GM18858 (cell line): Measurements from ENCODE around the gene PDIK1L.

Experiments
- ATAC-seq: cut with Tn5 transposase; IDR thresholded peaks from one replicate; pipeline ENCODE4 v1.9.1; 2021; ENCODE audit not compliant: unreplicated experiment

PDIK1L gene

DNA sequence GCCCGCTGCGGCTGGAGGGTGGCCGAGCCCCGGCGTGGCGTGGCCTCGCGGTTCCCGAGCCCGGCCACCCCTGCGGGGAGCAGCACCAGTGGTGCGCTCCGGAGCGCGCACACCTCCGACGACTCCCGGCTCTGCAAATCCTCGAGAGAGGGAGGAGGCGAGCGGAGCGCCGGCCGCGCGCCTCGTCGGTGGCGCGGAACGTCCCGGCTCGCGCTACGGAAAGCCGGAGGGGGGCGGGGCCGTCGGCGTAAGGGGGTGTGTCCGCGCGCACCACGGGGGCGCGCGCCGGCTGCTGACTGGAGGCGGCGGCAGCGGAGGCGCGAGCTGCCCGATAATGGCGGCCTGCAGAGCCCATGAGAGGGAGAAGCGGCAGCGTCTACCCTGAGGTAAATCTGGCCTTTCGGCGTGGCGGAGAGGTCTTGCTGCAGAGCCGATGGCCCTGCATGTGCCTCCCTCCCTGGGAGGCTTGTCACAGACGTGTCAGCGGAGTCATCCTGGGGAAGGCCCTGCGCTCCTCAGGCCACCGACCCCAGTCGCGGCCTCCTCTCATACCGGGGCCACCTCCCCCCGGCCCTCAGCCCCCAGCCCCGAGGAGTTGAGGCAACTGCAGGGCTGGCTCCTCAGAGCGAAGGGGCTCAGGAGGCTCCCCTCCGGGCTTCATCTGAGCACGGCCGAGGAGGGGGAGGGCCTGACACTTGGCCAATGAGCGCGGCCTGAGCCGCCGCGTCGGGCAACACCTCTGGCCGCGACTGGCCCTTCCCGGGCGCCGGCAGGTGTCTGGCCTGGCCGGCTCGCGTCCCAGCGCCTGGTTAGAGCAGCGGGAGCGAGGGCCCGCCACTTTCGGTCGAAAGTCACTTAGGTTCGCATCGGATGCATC is at the start of gene PDIK1L:
Gene PDIK1L (plus strand): TSS at position 295 of the 877 bp plus-strand sequence. CDS start 2,485 bp downstream, outside the sequence.
- peak; percentile 44 for ATAC-seq

DNA sequence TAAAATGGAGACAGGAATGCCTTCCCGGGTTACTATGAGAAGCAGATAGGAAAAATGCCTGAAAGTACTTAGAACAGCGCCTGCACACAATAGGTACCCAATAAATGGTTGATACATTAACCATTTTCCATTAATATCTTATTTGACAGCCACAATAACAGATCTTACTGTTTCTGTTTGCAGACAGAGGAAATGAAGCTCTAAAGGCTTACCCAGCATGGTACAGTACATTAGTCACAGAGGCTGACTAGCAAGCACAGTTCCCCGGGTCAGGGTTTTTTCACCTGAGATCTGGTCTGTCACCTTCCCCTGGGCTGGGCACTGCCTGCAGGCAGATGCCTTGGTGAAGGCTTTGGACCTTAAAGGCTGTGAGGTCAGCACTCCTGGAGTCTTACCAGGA is 47.1 kb upstream of the PDIK1L start:
- no peak for ATAC-seq

DNA sequence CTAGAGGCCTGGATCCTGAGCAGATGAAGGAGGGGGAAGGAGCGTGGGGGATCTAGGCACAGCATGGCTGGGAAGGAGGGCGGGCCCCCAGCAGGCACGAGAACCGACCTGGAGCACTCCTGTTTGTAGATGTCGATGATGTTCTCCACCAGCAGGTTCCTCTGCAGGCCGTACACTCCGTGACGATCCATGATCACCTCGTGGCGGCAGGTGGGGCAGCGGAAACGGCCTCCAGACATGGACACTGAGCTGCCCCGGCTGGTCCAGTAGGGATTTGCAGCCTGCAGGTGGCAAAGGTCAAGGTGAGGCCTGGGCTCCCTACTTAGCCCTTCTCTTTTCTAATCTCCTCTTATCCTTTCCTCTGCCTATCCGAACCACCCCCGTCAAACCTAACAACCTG is 45.5 kb upstream of the PDIK1L start:
- ATAC-seq = no peak

DNA sequence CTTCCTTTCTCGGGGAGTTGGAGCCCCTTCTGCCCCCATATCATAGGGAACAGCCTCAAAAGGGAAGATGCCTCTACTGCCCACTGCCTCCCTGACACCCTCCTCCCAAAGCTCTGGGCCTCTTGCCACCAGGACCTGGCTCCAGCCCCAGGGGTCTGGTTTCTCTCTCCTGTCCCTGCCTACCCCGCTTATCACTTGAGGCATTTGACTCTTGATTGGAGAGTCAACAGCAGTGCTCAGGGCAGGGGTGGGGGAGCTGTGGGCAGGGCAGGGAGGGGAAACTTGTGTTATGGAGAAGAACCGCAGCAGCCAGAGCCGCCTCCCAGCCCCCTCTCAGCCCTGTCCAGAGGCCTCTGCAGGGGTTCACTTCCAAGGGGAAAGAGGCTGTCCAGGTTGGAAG is 44.8 kb upstream of the PDIK1L start:
- no peak for ATAC-seq

GRCh38 chr1:26067432-26067911 is 44.2 kb upstream of the PDIK1L start, which contains the start of gene TRIM63:
Gene TRIM63, minus strand, starts transcription at chr1:26067630. Its CDS starts 136 bp downstream, at chr1:26067494.
- no peak for ATAC-seq

DNA sequence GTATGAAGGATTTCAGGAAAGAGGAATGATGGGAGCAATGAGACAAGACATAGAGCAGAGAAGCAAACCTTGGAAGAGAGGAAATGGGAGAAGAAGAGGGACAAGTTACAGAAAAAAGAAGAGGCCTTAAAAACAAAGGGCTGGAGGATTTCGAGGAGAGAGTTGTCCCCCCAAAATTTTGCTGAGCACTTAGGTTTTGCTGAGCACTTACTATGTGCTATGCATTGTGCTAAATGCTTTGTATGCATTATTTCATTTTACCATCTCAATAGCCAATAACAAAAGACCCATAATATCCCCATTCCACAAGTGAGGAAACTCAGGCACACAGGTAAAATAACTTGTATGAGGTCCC is 41.7 kb upstream of the PDIK1L start:
- no peak for ATAC-seq

DNA sequence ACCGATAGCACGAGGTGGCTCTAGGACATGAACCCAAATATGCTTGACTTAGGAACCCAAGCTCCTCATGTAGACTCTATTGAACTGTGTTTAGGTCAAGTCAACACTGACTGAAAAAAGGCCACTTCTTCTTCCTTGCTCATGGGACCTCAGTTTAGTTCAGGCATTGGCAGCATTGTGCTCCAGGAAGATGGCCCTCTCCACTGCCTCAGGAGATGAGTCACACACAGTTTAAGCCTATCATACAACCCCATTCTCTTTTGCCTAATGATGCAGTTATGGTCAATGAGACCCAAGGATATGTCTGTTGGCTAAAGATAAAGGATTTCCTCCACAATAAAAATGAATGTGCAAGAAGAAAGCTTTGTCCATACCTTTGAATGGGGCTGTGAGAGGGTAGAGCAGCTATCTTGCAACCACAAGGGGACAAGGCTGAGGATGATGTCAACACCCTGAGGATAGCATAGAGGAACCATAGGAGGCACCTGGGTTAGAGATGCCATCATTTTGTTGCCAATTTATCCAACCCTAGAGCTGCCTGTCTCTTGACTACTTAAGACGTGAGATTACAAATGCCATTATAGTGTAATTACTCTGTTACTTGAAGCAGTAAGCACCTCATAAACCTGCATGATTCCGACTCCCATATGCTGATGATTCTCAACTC is 41.2 kb upstream of the PDIK1L start:
- ATAC-seq = no peak

DNA sequence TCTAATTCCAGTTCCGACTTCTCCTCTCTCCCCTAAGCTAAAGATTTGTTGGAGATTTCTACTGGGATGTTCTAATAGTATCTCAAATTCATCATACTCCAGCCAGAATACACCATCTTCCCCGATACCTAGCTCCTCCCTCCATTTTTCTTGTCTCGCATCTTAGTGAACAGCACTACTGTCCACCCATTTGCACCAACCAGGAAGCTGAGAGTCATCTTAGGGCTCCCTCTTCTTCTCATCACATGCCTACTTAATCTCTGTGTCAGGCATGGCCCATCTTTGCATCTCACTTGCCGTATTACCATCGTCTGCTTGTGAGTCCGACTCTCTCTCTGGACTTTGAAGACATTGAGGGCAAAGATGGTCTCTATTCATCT is 40.7 kb upstream of the PDIK1L start:
- ATAC-seq = no peak

DNA sequence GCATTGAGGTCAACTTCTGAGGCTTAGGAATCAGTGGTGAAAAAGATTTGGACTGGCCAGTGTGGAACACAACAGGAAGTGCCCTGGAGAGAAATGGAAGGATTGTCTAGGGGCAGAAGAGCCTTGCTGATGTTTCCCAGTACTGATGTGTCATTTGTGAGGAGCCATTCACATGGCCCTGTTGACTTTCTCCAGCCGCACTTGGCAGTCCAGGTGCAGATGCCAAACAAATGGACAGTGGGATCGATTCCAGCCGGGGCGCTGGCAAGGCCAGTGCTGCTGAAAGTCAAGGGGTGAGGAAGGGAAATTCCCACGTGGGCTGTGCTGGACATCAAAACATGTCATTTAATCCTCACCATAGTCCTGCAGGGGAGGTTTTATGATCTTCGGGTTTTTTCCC is 39.3 kb upstream of the PDIK1L start:
- no peak for ATAC-seq

- ATAC-seq = no peak
Observed at GRCh38 chr1:26075421-26076144, 36.0 kb upstream of the PDIK1L start.

- no peak for ATAC-seq
Observed at GRCh38 chr1:26077524-26077923, 34.1 kb upstream of the PDIK1L start.

DNA sequence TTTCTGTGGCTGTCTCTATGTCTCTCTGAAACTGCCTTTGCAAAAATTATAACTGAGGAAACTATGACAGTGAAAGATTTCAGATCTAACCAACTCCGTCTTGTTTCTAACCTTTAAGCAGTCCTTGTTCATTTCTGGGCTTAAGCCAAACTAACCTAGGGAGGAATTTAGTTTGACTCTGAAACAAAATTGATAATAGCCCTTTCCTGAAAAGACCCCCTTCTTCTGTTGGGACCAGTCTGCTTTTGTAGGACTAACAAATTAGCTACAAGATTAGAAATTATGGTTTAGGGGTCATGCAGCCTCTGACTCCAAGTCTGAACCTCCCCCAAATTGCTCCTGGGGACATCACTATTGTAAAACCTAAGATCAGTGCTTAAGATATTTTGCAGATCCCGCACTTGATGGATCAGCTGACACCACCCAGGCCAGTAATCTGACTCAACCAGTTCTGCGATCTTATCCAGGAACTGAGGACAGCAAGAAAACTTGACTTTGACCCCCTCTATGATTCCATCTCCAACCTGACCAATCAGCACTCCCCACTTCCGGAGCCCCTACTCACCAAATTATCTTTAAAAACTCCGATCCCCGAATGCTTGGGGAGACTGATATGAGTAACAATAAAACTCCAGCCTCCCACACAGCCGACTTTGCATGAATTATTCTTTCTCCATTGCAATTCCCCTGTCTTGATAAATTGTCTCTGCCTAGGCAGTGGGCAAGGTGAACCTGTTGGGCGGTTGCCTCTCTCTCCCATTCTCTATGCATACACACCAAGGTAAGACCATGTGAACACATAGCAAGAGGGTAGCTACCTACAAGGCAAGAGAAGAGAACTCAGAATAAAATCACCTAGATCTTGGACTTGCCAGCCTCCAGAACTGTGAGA is 33.1 kb upstream of the PDIK1L start:
- no peak for ATAC-seq

- ATAC-seq = no peak
Observed at GRCh38 chr1:26079178-26079563, 32.5 kb upstream of the PDIK1L start.

DNA sequence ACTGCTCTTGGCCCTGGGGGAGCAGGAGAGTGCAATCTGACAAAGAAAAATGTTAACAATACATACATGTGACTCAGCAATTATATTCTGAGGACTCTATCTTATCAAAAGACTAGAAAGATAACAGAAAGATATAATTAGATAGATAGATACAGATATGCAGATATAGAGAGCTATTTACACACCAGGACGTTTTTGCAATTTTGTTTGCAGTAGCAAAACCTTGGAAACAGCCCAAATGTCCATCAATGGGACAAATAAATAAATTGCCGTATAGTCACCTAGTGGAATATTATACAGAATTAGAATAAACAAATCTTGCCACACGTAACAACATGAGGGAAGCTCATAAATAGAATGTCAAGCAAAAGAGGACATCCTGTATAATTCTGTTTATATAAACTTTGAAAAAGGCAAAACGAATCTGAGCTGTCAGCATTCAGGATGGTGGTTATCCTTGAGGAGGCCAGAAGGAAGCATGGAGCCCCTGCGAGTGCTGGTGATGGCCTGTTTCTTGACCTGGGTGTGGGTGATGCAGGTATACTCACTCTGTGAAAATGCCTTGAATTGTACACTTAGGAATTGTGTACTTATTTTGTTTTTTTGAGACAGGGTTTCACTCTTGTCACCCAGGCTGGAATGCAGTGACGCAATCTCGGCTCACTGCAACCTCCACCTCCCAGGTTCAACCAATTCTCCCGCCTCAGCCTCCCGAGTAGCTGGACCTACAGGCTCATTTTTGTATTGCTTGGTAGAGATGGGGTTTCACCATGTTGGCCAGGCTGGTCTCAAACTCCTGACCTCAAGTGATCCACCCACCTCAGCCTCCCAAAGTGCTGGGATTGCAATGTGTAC is 31.4 kb upstream of the PDIK1L start:
- ATAC-seq = no peak

GRCh38 chr1:26081267-26082019 is 30.2 kb upstream of the PDIK1L start:
- no peak for ATAC-seq

DNA sequence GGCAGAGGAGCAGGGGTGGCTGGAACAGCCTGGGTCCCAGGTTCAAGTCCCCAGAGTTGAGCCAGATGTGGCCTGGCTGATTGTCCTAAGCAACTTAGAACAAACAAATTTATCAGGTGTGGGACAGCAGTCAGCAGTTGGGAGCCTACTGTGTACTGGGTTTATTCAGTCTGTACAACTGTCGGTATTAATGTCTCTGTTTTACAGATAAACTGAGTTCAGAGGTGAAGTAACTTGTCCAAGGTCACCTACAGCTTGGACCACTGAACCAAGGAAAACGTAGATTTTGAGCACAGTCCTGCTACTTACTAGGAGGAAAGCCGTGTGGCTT is 29.6 kb upstream of the PDIK1L start:
- no peak for ATAC-seq

DNA sequence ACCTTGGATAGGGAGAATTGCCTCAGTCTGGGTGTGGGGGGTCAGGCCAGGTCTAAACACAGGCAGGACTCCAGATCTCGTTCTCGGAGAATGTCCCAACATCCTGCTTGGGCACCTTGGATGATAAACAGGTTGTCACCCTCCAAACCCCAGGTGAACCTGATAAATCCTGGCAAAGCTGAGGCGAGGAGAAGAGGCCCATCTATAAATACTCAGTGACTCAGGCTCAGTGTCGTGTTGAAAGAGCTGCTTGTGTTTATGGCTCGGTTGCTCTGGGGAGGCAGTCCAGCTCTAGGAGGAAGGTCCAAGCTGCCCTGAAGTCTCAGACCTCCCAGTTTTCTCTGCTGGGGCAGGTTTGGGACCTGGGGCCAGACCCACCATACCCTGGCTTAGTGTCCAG is 28.4 kb upstream of the PDIK1L start:
- ATAC-seq = no peak

DNA sequence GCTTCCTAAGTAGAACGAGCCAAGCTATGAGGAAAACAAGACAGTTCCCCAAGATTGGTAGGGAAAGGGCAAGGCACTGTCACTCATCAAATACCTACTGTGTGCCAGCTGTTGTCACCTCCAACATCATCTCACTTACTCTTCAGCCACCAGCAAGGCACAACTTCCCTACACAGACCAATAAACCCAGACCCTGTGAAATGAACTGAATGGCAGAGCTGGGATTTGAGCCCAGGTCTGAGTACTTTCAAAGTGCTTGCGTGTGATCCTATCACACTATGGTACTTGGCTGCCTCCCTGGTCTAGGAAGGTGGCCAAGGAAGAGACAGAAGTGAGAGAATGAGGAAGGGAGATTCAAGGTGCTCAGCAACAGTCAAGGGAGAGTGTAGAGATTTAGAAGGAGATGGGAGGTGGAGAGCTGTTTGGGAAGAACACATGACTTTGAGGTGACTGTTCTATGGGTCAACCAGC is 27.5 kb upstream of the PDIK1L start:
- no peak for ATAC-seq

DNA sequence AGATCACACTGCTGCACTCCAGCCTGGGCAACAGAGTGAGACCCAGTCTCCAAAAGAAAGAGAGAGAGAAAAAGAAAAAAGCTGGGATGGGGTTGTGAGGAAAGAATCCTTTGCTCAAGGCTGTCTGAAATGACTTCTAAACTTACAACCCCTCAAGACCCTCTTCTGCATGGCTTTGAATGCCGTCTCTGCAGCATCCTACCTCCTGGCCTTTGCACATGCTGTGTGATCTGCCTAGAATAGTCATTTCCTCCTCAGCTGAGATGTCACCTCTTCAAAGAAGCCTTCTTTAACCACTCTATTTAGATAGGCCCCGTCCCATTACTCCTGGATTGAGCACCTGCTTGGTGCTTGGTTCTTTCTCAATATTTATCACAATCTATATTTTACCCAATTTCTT is 26.8 kb upstream of the PDIK1L start:
- ATAC-seq = no peak
